Osteoblast (primary cell): ENCODE results near the gene STUM. TPM values are rescaled to one million over a fixed set of nuclear protein-coding genes. Genes with fewer than 3 reads are reported as not detected.

ENCODE experiments used
- DNase-seq: peaks from one replicate; pipeline ENCODE4 v3.0.0; 2011; ENCODE audit warnings: low spot score, mixed read lengths; ENCODE audit not compliant: insufficient read length; ENCODE audit errors: missing footprints
- H2AFZ ChIP-seq: 2 replicates; pipeline ENCODE4 v1.6.0; 2011; ENCODE audit warnings: mild to moderate bottlenecking, low read length
- H3K27ac ChIP-seq: 2 replicates; pipeline ENCODE4 v1.5.1; 2011; ENCODE audit warnings: mild to moderate bottlenecking, low read depth, low read length, moderate library complexity
- H3K27me3 ChIP-seq: 2 replicates; pipeline ENCODE4 v1.6.0; 2012; ENCODE audit warnings: mild to moderate bottlenecking, control low read depth, inconsistent platforms, low read length, moderate library complexity; ENCODE audit not compliant: insufficient read depth
- H3K36me3 ChIP-seq: 2 replicates; pipeline ENCODE4 v1.5.1; 2011; ENCODE audit warnings: mild to moderate bottlenecking, low read length, control low read depth, moderate library complexity; ENCODE audit not compliant: insufficient read depth
- H3K4me1 ChIP-seq: 2 replicates; pipeline ENCODE4 v1.5.1; 2011; ENCODE audit warnings: mild to moderate bottlenecking, low read length, control low read depth, moderate library complexity; ENCODE audit not compliant: insufficient read depth
- H3K4me2 ChIP-seq: 2 replicates; pipeline ENCODE4 v1.6.0; 2011; ENCODE audit warnings: mild to moderate bottlenecking, low read length; ENCODE audit not compliant: insufficient read depth
- H3K4me3 ChIP-seq: fragments of 200-600 bp; sonication (generic); 3 replicates; pipeline ENCODE4 v1.5.1; 2012; ENCODE audit warnings: mild to moderate bottlenecking, low read length, inconsistent platforms; ENCODE audit not compliant: insufficient read depth
- H3K79me2 ChIP-seq: 2 replicates; pipeline ENCODE4 v1.6.0; 2012; ENCODE audit warnings: mild to moderate bottlenecking, low read length, control low read depth, inconsistent platforms; ENCODE audit not compliant: insufficient read depth
- H3K9me3 ChIP-seq: 2 replicates; pipeline ENCODE4 v1.5.1; 2011; ENCODE audit warnings: low read depth, low read length, control low read depth
- H4K20me1 ChIP-seq: 2 replicates; pipeline ENCODE4 v1.6.0; 2012; ENCODE audit warnings: mild to moderate bottlenecking, low read length, control low read depth; ENCODE audit not compliant: insufficient read depth
- total RNA-seq: library from RNA; depleted of rRNA; stranded (reverse); fragments of >200 nt; gene quantifications from 2 replicates; pipeline ENCODE4 v1.2.3, GENCODE V29; 2012
- TF ChIP-seq, protein P1 (sequence below): IDR thresholded peaks from 2 replicates; pipeline ENCODE4 v1.5.1; 2011; ENCODE audit warnings: mild to moderate bottlenecking, low read depth, low read length, moderate library complexity; ENCODE audit errors: extremely low read depth

The STUM gene
- total RNA-seq, 1 donor: under 0.01 TPM

DNA sequence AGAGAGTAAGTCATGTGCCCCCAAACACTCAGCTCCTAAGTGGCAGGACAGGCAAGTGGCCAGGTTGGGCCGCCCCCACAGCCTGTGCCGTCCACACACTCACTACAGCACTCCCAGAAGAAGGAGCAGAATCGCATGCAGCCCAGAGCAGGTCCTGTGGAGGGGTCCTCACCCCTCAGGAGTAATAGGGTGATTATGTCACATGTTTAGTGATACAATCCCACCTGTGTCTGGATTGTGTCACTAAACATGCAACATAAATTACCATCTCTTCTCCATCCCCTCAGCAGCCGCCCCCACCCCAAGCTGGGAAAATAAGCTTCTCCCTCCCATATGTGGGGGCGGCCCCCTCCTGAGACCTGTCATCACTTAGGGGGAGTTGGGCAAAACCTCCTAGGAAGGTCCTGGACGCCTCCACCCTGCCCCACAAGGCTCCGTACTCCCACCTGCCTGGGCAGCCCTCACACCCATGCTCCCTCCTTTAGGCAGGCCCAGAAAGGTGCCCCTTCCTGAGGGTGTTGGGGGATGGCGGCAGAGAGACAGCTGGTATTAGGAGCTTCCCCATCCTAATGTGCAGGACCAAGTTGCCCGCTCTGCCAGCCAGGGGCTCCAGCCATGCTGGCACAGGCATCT lies 56.9 kb downstream of the STUM start:
- H3K4me3 ChIP-seq: no peak overlapping the region

DNA sequence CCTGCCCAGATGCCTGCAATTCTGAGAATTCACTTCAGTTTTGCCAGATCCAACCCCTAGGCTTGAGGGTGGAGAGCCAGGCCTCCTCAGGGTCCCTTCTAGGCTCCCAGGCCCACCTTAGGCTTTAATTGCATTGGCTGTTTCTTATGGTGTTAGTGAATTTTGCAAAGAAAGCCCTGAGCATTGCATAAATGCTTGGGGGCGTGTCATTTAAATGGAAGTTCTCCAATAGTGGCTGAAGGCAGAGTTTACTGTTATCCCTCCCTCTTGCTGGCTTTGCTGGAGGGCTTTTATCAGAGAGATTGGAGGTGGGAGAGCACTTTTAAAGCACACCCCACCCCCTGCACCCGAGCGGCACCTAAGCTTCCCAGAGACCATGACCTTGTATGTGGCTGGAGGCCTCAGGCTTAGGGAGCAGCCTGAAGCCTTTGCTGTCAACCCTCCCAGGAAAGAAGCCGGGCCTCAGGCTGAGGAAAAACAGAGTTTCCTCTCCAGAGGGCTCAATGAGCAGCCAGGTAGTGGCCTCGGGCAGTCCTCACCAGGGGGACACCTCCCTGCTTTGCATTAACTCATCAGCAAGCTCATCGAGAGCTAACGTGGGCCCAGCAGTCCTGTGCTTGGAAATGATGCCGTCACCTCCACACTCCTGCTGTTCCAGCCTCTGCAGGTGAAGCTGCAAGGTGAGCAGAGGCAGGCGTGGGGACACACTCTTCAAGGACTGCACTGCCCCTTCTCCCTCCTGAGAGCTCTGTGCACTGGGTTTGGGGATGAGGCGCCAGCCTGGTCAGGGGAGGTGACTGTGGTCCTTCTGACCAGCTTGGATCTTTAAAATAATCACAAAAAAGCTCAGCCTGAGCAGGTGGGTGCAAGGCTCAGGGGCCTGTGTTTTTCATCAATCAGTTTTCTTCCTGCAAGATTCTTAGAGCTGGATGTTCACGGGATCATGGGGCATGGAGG lies 58.0 kb downstream of the STUM start:
- peak; percentile 46 for DNase-seq
- peaks cover 9% of the 10 kb centered on the region for H3K27me3 ChIP-seq
- H3K36me3 ChIP-seq: no peaks in the 10 kb centered on the region
- H3K4me3 ChIP-seq: no peak overlapping the region
- H2AFZ ChIP-seq: no peak overlapping the region
- no peak overlapping the region for H3K27ac ChIP-seq
- peaks cover 14% of the 10 kb centered on the region for H3K4me1 ChIP-seq
- no peak overlapping the region for H3K4me2 ChIP-seq
- H3K79me2 ChIP-seq: no peaks in the 10 kb centered on the region
- H3K9me3 ChIP-seq: no peaks in the 10 kb centered on the region
- no peaks in the 10 kb centered on the region for H4K20me1 ChIP-seq
- TF ChIP-seq, protein P1, sequence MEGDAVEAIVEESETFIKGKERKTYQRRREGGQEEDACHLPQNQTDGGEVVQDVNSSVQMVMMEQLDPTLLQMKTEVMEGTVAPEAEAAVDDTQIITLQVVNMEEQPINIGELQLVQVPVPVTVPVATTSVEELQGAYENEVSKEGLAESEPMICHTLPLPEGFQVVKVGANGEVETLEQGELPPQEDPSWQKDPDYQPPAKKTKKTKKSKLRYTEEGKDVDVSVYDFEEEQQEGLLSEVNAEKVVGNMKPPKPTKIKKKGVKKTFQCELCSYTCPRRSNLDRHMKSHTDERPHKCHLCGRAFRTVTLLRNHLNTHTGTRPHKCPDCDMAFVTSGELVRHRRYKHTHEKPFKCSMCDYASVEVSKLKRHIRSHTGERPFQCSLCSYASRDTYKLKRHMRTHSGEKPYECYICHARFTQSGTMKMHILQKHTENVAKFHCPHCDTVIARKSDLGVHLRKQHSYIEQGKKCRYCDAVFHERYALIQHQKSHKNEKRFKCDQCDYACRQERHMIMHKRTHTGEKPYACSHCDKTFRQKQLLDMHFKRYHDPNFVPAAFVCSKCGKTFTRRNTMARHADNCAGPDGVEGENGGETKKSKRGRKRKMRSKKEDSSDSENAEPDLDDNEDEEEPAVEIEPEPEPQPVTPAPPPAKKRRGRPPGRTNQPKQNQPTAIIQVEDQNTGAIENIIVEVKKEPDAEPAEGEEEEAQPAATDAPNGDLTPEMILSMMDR: no peak

More for the DNA sequence above, 56.9 kb downstream of the STUM start:
- Histone ChIP-seq H4K20me1 (no peaks in the 10 kb centered on the region), H3K4me1 (peaks cover 14% of the 10 kb centered on the region), H3K9me3 (no peaks in the 10 kb centered on the region), H3K79me2 (no peaks in the 10 kb centered on the region), H3K27ac (no peak overlapping the region), H3K4me2 (no peak overlapping the region), H2AFZ (no peak overlapping the region), H3K36me3 (no peaks in the 10 kb centered on the region), H3K27me3 (peaks cover 9% of the 10 kb centered on the region)
- DNase-seq: peak; percentile 75
- TF ChIP-seq, protein P1: no peak

DNA sequence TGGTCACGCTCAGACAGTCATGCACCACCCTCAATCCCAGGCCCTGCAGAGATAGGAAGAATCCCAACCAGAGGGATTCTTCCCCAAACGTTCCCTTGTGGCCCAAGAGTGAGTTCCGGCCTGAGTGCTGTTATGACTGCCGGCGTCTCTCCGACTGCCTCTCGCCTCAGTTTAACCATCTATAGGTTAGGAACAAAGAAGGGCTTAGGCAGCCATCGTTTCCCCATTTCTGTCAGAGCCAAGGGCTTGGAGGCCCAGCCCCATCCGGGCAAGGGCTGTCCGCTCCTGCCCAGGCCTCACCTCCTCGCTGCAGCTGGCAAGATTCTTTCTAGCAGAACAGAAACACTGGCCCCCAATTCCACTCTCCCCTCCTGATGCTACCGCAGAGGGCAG lies 58.7 kb downstream of the STUM start:
- peaks cover 9% of the 10 kb centered on the region for H3K27me3 ChIP-seq
- no peak overlapping the region for H3K4me3 ChIP-seq
- H3K36me3 ChIP-seq: no peaks in the 10 kb centered on the region
- no peaks in the 10 kb centered on the region for H3K79me2 ChIP-seq
- no peak overlapping the region for H2AFZ ChIP-seq
- no peaks in the 10 kb centered on the region for H4K20me1 ChIP-seq
- H3K4me2 ChIP-seq: no peak overlapping the region
- no peak for DNase-seq
- H3K4me1 ChIP-seq: peaks cover 12% of the 10 kb centered on the region
- no peaks in the 10 kb centered on the region for H3K9me3 ChIP-seq
- TF ChIP-seq, protein P1: no peak
- H3K27ac ChIP-seq: no peak overlapping the region

DNA sequence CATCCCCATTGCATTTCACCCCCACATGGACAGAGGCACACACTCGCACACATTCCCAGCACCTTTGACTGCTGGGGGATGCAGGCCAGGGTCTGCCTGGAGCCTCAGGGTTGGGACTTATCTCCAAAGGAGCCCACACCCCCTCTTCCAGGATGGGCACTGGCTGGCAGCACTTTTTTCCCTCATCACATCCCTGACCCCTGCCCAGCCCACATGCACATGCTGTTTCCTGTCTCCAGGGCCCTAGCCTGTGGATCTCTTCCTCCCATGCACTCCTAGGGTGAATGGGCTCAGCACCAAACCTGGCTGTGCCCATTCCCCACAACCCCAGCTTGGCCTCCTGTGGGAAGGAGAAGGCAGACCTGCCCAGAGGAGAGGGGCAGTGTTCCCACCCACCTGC lies 59.3 kb downstream of the STUM start:
- Histone ChIP-seq H3K4me3 (no peak overlapping the region), H3K4me2 (no peak overlapping the region), H3K79me2 (no peaks in the 10 kb centered on the region), H4K20me1 (no peaks in the 10 kb centered on the region), H3K4me1 (peaks cover 7% of the 10 kb centered on the region), H2AFZ (no peak overlapping the region), H3K9me3 (no peaks in the 10 kb centered on the region), H3K27ac (no peak overlapping the region), H3K36me3 (no peaks in the 10 kb centered on the region), H3K27me3 (peaks cover 12% of the 10 kb centered on the region)
- DNase-seq: peak; percentile 25
- TF ChIP-seq, protein P1: no peak
